Activated gamma-delta T cell treated with Interleukin-2 at 50 U/mL for 16 hours (primary cell): ENCODE measurements around the gene CTSV.
A peak's percentile ranks its signal among the peaks of the same experiment; 100 is the strongest.
"Not testable (repeated sequence)": the region's sequence is repeated elsewhere in the genome, so short reads cannot be mapped to it uniquely, and the experiment has no call there.

Experiments
- DNase-seq: peaks from one replicate; pipeline ENCODE4 v3.0.0-alpha.2; 2020

CTSV gene

DNA sequence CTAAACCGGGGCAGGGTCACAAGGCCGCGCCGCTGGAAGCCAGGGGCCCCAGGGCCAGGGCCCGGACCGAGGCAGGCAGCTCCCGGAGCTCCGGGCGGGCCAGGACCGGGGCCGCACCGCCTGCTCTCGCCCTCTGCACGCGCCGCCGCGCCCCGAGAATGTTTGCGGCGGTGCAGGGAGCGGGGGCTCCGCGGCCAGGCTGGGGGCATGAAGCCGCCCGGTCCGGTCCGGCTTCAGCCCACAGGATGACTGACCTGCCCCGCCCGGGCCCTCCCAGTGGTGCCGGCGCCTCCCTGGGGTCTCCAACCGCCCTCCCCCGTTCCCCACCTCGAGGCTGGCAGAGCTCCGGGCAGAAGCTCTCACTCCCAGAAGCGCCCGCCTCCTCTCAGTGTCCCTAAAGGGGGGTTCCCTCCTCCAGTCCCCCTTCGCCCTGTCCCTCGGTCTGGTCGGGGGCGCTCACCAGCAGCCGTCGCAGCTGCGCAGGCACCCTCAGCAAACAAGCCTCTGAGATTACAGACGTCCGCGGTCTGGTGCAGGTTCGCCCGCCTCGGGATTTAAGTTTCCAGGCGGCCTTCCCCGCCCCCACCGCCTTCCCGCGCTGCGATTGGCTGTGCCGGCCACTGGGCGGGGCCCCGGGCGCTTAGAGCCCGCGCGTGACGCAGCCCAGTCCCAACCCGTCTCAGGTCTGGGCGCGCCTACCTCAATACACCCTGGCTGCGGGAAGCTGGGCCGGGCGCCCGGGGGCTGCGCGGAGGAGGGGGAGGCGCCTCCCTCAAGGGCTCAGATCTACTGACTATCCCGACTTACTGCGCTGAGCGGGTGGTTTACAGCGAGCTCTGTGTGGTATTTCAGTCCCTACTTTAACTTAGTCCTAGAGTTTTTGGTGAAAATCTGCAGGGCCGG is at the start of gene CTSV:
Gene CTSV, minus strand, starts transcription at position 532 of the 903 bp plus-strand sequence. CDS start 1,099 bp downstream, outside the sequence.
- DNase-seq, result peak; percentile 35

GRCh38 chr9:97087668-97088215 is 48.8 kb upstream of the CTSV start:
- DNase-seq, result not testable (repeated sequence)

GRCh38 chr9:97084562-97084991 is 45.6 kb upstream of the CTSV start:
- DNase-seq, result not testable (repeated sequence)

DNA sequence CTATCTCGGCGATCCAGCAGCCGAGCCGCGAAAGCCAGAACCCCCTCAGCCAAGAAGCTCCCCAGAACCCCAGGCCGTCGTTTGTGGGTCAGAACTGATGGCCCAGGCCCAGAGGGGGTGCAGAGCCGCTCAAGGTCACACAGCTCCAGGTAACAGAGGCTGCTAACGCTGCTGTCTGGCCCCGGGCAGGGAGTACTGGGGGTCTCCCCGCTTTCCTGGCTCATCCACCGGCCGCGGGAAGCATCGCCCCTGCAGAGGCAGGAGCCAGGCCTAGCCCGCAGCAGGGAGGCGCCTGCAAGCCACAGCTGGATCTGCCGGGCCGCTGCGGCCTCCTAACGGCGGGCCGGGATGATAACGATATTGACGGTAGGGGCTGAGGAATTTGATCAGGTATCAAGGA is 39.4 kb upstream of the CTSV start:
- no peak for DNase-seq

- no peak for DNase-seq
These were observed 38.7 kb upstream of the CTSV start for GRCh38 chr9:97077452-97078295.

- not testable (repeated sequence) for DNase-seq
These were observed 37.9 kb upstream of the CTSV start for GRCh38 chr9:97076731-97077451.

GRCh38 chr9:97076238-97076637 is 37.3 kb upstream of the CTSV start:
- no peak for DNase-seq

DNA sequence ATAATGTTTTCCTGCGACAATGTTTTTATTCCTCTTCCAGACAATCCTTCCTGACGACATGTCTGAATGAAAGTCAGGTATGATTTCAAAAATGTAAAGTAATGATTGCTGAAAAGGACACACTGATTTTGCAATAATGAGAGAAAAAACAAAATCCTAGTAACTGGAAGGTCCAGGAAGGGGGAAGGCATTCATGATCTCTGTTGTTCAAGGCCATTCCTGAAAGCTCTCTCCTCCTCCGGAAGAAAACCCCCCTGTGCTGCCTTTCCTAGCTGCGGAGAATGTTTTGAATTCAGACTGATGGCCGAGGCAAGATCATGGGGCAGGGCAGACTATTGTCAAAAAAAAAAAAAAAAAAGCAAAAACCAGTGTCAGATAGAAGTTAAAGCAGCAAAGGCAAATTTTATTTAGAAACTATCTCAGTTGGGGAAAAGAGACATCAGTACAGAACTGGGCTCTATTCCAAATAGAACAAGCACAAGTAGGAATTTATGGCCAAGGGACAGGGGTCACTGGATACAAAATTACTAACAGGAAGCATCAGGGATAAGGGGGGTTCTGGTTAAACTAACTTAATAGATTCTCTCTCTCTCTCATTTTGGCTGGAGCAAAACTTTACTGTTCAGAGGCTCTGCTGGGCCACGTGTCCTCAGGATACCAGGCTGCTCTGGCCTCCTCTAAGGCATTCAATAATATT is 36.5 kb upstream of the CTSV start:
- DNase-seq, result no peak

GRCh38 chr9:97073506-97073905 is 34.6 kb upstream of the CTSV start:
- DNase-seq, result no peak

DNA sequence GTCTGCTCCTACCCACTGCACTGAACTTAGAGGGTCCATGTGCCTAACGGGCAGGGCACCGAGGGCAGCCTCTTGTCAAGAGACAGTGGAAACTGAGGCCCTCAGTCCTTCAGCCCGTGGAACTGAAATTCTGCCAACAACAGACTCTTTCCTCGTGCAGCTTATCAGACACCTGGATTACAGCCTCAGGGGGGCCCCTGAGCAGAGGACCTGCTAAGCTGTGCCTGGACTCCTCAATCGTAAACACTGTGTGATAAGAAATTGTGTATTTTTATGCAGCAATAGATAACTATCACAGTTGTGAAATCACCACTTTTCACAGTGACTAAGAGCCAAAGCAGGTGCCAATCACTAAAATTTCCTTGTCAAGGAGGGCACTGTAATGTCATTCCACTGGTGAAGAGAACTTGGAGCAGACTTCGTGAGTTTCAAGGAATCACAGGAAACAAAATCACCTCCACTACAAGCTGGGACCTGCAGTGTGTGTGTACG is 33.4 kb upstream of the CTSV start:
- DNase-seq, result no peak

DNA sequence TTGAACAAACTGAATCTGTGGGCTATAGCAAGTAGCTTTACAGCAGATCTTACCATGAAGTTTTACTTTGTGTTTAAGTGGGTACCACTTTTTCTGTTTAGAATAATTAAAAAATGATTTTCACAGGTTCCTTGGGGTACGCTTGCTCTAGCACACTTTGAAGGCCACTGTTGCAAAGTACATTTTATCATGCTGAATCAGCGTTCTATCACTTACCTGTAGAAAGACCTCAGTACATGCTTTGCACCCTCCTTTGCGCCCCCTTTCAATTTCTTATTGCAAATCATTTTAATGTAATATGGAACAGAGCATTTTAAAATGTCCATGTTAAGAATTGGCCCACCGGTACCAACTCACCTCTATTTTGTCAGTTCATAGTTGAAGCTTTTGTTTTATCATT is 31.4 kb upstream of the CTSV start:
- DNase-seq, result not testable (repeated sequence)

GRCh38 chr9:97067490-97067889 is 28.5 kb upstream of the CTSV start:
- DNase-seq, result no peak

DNA sequence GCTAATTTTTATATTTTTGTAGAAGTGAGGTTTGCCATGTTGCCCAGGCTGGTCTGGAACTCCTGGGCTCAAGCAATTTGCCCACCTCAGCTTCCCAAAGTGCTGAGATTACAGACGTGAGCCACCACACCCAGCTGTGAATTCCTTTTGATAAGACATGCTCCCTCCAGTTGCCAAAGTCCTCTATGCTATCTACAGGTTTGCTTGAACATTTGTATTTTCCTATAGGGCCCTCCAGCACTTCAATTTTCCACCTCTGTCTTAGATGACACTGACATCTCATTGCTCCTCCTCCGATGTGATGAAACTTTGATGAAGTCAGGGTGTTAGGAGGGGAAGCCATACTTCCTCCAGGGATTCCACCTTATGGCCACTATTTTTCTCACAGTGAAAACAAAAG is 25.2 kb upstream of the CTSV start:
- DNase-seq, result no peak

DNA sequence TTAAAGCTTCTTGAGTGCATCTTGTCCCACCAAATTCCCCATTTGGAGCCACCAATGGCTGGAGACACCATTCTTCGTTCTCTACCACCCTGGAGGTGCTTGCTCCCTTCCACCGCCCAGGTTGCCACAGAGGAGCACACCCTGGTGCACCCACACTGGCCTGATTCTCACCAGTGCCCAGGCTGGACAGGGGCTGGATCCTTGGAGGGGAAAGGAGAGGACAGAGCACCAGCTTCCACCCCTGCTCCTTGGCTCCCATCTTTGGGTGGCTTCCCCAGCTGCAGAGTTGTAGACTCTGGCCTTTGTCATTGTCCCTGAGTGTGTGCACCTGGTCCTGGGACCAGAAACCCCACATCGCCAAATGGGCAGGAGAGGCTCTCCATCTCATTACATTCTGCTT is 21.9 kb upstream of the CTSV start:
- DNase-seq, result no peak

DNA sequence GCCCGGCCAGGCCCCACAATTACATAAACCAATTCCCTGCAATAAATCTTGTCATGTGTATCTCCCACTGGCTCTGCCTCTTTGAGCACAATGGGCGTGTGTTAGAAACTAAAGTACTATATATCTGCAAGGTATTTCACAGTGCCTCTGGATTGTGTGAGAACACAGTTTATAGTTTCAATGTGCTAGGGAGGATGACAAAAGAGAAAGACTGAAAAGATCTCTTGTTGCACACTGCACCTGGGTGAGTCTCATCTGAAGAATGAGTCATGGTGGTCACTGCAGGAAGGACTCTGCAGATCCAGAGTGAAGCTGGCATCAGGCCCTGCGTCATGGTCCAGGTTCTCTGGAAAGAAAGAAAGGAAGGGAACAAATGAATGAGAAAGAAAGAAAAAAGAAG is 20.7 kb upstream of the CTSV start:
- DNase-seq, result no peak

DNA sequence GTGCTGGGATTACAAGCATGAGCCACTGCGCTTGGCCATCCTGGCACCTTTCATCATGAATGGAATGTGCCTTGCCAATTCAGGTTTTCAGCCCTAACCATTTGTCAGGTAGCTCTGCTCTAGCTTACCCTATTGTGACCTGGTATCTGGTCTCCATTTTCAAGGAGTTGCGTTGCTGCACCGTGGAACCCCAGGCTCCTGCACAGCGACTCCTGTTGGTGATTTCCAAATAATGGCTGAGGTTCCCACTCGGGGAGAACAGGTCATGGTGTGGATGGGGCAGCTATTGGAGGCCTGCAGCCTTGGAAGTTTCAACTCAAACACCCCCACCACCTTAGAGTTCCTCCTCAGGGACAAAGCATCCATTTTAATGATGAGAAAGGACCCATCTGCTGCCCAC is 18.7 kb upstream of the CTSV start:
- no peak for DNase-seq

DNA sequence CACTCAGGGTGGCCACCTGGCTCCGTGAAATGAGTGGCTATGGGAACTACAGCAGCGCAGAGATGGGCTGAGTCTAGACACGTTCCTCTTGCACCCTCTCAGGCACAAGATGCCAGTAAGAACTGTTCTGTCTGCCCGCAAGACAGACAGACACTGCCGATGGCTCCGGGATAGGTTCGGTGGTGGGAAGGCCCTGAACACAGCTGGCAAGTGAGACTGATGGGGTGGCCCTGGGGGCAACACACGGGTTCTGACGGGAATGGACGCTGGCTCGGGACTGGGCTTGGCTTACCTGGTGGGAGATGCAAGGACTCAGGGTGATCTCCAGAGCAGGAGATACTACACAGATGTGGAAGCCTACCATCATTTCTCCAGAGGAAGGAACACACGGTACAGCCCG is 16.9 kb upstream of the CTSV start:
- DNase-seq, result not testable (repeated sequence)

- no peak for DNase-seq
These were observed 14.8 kb upstream of the CTSV start for GRCh38 chr9:97053717-97054116.

- no peak for DNase-seq
These were observed 13.8 kb upstream of the CTSV start for GRCh38 chr9:97052735-97053134.

DNA sequence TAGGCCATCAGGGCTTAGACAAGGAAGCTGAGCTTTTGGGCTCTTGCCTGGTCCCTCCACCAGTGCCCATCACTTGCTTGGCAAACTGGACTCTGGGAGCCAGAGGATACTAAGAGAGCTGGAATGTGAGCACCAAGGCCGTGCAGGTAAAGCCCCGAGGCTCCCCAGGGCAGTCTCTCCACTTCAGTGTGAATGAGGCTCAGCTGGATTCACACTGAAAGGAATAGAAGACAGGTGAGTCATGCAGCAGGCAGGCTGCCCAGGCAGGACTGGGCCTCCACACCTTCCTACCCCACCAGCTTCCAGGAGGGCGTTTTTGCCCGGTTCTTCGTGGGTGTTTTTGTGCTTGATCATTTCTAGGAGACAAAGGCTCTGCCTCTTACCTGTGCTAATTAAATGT is 7.3 kb upstream of the CTSV start:
- no peak for DNase-seq

DNA sequence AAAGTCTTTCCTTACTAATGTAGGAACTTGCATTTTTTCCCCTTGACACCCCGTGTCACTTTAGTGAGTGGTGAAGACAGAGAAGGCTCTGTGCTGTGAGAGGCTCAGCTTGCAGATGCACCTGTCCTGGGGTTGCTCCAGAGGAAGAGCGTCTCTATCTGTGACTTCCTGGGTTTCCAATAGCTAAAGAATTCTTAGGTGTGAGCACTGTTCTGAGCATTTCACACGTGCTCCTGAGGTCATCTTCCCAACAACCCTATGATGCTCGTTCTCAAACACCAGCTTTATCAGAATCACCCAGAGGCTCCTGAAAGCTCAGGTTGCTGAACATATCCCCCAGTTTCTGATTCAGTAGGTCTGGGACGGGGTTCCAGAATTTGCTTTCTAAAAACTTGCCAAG is 6.4 kb upstream of the CTSV start:
- DNase-seq, result no peak

DNA sequence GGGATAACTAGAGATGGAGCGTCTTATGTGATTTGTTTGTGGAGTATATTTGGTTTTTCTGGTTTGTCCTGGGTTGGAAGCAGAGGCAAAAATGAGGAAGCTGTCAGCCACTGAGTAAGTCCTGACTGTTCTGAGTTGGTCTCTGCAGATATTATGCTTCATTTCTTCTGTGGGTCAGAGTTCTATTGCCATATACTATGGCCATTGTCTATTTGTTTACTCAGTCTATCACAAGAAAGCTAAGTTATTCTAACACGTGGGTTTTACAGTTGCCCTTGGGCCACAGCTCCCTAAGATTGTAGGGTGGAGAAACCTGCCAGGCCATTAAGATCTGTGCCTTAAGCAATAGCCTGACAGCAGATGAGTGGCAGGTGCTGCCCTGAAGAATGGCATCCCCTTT is 3.0 kb upstream of the CTSV start:
- no peak for DNase-seq
